Measurements from ENCODE around the gene SERPINH1.
A peak's percentile ranks its signal among the peaks of the same experiment; 100 is the strongest.

Gene SERPINH1

DNA sequence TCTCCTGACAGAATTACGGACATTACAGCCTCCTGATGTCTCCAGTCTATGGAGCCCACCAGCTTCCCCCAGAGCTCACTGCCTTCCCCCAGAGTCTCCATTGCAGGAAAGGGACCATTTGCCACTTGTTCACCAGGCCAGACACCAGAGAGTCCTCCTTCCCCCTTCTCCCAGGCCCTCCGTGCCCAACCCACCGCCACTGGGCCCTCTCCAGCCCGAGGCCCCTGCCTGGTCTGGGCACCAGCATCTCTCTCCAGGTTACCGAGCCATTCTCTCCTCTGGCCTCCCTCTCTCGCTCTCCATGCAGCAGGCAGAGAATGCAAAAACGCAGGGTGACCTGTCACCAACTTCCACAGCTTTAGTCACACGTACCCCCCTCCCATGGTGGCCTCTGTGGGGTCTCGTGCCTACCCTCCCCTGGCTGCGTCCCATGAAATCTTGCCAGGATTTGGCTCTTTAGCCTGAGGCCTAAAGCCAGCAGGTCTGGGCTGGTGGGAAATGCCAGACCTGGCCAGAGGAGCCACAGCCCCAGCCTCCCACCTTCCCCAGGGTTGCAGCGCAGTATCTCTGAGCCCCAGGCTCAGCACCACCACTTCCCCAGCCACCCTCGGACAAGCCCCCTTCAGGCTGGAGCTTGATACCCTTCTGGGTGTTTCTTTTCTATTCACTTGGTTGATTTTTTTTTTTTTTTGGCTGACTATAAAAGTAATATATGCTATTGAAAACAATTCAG, 6.8 kb upstream of the SERPINH1 start:
- no peak for DNase-seq

DNA sequence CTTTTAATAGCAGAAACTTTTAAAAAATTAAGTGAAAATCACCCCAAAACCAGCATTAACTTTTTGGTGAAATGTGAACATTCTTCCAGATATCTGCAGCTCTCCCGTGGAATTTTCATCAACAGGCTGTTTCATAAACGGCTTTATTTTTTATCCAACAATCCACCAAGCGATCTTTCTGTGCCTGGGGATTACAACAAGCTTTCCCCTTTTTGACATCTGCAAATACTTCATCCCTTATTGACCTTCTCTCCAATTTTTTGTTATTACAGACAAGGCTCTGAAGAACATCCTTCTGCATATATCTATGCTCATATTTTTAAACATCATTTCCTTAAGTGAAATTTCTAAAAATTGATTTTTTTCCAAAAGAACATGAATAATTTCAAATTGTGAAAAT, 5.8 kb upstream of the SERPINH1 start:
- no peak for DNase-seq

GRCh38 chr11:75557666-75558494, 4.2 kb upstream of the SERPINH1 start:
- no peak for DNase-seq

DNA sequence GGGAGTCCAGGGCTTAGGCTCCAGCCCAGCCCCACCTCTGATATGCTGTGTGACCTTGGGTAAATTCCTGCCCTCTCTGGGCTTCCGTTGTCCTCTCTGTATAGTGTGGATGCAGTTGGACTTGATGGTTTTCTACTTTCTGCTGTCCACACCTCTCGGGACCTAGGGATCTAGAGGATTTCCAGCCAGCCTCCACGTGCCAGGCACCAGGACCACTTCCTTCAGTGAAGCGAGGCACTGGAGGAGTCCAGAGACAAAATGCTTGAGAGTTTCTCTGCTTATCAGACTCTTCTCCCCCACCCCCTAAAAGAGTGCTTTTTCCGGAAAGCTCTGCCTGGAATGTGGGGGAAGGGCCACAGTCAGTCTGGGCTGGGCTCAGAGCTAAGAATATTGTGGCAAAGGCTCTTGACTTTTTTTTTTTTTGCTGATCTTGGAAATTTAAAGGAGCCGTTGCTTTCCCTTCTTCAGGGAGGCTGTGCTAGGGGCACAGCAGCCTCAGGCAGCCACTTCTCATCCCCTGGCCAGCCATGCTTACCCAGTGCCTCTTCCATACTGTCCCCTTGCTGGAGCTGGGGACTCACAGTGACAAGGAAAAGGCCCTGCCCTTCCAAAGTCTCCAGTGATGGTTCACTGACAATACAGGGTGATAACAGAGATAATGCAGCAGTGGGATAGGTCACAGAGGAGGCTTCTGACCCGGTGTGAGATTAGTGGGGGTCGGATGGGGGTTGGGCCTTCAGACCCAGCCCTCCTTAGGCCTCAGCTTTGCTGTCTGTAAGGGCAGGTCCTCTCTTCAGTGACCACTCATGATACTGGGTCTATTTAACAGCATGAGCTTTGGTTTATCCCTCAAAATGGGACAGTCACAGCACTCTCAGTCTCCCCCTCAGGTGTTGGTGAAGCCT, 2.9 kb upstream of the SERPINH1 start:
- DNase-seq, result no peak

GRCh38 chr11:75560644-75561043, 1.4 kb upstream of the SERPINH1 start:
- no peak for DNase-seq

DNA sequence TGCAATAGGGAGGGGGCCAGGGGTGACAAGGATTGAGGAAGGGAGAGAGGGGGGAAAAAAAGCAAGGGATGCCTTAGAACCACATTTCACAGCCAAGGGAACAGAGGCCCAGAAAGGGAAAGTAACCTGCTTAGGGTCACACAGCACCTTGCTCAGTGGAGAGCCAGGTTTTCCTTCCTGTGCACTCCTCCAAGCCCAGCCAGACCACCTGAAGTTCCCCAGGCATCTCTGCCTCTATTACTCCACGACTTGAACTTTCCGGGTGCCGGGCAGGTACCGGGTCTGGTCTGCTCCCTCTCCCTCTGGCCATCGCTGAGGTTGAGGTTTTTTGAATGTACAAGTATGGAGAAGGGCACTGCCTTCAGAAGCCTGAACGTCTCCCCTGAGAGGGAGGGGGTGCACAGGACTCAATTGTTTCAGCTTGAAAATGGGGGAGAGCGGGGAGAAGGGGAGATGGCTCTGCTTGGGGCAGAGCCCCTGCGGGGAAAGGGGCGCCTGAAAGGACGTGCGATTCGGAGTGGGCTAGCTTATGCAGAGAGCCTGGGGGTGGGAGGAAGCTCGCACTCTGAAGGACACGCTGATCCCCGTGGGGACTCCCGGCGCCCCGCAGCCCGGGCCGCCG, 516 bp upstream of the SERPINH1 start:
- peak in 1 of 4 experiments; percentile 12 for DNase-seq

GRCh38 chr11:75562836-75563484, 907 bp downstream of the SERPINH1 start:
- DNase-seq, result peak in 1 of 4 experiments; percentile 27

DNA sequence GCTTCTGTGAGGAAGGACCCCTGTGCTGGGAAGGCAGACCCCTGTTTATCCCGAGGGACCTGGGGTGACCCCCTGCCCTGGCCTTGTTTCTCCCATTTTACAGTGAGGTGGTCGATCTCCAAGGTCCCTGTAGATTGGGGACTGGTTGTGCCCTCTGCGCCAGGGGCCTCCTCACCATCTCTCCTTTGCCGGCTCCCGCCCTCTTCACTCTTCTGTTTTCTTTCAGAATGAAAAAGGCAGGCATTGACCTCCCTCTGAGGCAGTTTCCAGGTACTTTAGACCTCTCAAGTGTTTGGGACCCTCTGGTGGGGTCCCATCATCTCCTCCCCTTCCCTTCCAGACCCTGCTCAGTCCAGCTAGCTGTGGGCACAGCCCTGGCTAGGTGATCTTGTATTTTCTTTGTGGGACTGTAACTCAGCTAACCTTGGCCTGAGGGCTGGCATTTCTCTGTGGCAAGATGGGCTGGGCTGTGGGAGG, 1.5 kb downstream of the SERPINH1 start:
- DNase-seq, result no peak

DNA sequence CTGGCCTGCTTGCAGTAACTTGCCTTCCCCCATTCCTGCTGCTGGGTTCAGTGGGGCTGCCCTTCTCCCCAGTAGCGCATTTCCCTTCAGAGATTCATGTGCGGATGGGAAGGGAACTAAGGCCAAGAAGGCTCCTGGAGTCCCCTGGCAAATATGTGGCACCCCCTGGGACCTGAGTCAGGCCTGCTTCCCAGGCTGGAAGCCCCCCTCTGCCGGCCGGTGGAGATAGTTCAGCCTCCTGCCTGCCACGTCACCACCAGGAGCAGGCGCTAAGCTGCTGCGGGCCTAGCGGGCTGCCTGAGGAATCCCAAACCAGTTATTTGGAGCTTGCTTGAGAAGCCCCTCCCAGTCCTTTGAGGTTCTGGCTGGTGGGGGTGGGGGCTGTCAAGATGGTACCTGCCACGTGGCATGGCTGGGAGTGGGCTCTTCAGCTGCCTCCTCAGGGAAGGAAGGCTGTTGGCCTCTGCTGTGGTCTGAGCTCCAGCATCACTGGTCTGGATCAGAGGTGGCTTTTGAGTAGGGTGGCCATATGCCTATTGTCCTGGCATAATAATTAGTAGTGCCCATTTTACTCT, 2.0 kb downstream of the SERPINH1 start:
- DNase-seq, result no peak

- no peak for DNase-seq
Observed at GRCh38 chr11:75565221-75565814, 3.3 kb downstream of the SERPINH1 start.

- DNase-seq, result no peak
Observed at GRCh38 chr11:75565916-75566762, 4.1 kb downstream of the SERPINH1 start.

- no peak for DNase-seq
Observed at GRCh38 chr11:75566763-75567279, 4.8 kb downstream of the SERPINH1 start.

- no peak for DNase-seq
Observed at GRCh38 chr11:75567971-75568370, 5.9 kb downstream of the SERPINH1 start.

GRCh38 chr11:75568616-75569219, 6.7 kb downstream of the SERPINH1 start:
- DNase-seq, result no peak

DNA sequence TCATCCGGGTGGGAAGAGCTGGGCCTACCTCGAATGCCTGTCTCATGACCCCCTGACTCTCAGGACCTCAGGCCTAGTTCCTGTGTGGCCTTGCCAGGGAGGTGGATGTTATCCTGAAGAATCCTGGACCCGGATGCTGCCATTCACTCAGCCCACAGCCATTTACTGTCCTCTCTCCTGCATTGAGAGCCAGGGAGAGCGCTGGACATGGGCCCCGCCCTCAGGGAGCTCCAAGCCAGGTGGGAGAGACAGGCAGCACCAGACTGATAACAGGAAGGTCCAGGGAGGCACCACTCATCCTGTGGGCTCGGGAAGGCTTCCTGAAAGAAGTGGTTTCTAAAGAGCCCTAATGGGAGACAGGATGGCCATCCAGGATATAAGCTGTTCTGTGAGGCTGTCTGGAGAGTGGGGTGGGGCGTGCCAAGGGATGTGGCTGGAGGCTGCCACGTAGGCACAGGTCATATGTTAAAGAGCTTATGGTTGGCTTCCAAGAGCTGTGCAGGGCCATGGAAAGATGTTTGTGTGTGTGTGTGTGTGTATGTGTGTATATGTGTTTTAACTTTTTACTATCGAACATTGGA, 8.6 kb downstream of the SERPINH1 start:
- no peak for DNase-seq

GRCh38 chr11:75571625-75572024, 9.6 kb downstream of the SERPINH1 start:
- DNase-seq, result no peak

DNA sequence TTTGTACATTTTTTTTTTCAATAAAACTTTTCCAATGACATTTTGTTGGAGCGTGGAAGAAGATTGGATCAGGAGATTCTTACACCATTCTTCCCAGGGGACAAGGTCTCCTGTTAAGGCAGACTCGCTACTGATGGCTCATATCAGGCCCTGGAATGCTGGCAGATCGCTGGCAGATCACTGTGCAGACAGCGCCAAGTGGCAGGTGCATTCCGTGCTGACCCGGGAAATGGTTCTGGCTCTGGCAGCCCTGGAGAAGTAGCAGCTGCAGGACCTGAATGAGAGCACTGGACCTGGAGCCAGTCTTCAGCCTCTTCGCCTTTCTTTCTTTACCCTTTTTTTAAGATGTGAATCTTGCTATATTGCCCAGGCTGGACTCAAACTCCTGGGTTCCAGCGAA, 10.7 kb downstream of the SERPINH1 start:
- no peak for DNase-seq

- peak in 3 of 4 experiments; percentile 46 to 58 (median 54) for DNase-seq
Observed at GRCh38 chr11:75574698-75575602, 12.9 kb downstream of the SERPINH1 start.

All from suppressor macrophage (primary cell).